OCI-LY1 (cell line): Measurements from ENCODE around the gene FMN2.

Source experiments
- H2AFZ ChIP-seq: fragments of 200-600 bp; sonication (generic), shearing (Covaris generic); 2 replicates; pipeline ENCODE4 v1.6.0; 2014; ENCODE audit warnings: antibody characterized with exemption, mild to moderate bottlenecking, low read length
- H3F3A ChIP-seq: fragments of 200-600 bp; sonication (generic), shearing (Covaris generic); 2 replicates; pipeline ENCODE4 v1.6.0; 2014; ENCODE audit warnings: mild to moderate bottlenecking, antibody characterized with exemption, low read length, moderate library complexity; ENCODE audit not compliant: insufficient read depth
- H3K27ac ChIP-seq: fragments of 200-600 bp; sonication (generic); 2 replicates; pipeline ENCODE4 v1.5.1; 2014; ENCODE audit warnings: low read length, mixed run types, mild to moderate bottlenecking, low read depth; ENCODE audit not compliant: poor library complexity, severe bottlenecking
- H3K27me3 ChIP-seq: fragments of 200-600 bp; sonication (generic); 2 replicates; pipeline ENCODE4 v1.6.0; 2014; ENCODE audit warnings: antibody characterized with exemption, mild to moderate bottlenecking, low read length, moderate library complexity; ENCODE audit not compliant: insufficient read depth
- H3K36me3 ChIP-seq: fragments of 200-600 bp; sonication (generic); 2 replicates; pipeline ENCODE4 v1.6.1; 2014; ENCODE audit warnings: mild to moderate bottlenecking, antibody characterized with exemption, low read length, moderate library complexity, mixed read lengths; ENCODE audit not compliant: insufficient read depth
- H3K4me1 ChIP-seq: fragments of 200-600 bp; sonication (generic); 2 replicates; pipeline ENCODE4 v1.5.1; 2014; ENCODE audit warnings: mild to moderate bottlenecking, low read length, moderate library complexity; ENCODE audit not compliant: insufficient read depth, severe bottlenecking
- H3K4me2 ChIP-seq: fragments of 200-600 bp; sonication (generic), shearing (Covaris generic); 2 replicates; pipeline ENCODE4 v1.6.1; 2014; ENCODE audit warnings: low read length
- H3K4me3 ChIP-seq: fragments of 200-600 bp; sonication (generic); 2 replicates; pipeline ENCODE4 v1.5.1; 2014; ENCODE audit warnings: low read length, low read depth, mild to moderate bottlenecking, mixed read lengths; ENCODE audit not compliant: poor library complexity, severe bottlenecking
- H3K79me2 ChIP-seq: fragments of 200-600 bp; shearing (Covaris generic); 2 replicates; pipeline ENCODE4 v1.6.1; 2016; ENCODE audit warnings: mixed run types, low read length, mixed read lengths; ENCODE audit not compliant: insufficient read depth
- H3K9ac ChIP-seq: fragments of 200-600 bp; sonication (generic), shearing (Covaris generic); 2 replicates; pipeline ENCODE4 v1.6.1; 2014; ENCODE audit warnings: mild to moderate bottlenecking, low read length, mixed read lengths
- H3K9me2 ChIP-seq: fragments of 200-600 bp; sonication (generic), shearing (Covaris generic); 2 replicates; pipeline ENCODE4 v1.6.1; 2014; ENCODE audit warnings: low read depth, mild to moderate bottlenecking, low read length, mixed read lengths
- H3K9me3 ChIP-seq: fragments of 200-600 bp; shearing (Covaris generic); 2 replicates; pipeline ENCODE4 v1.6.1; 2014; ENCODE audit warnings: low read length, mixed read lengths
- H4K20me1 ChIP-seq: fragments of 200-600 bp; sonication (generic), shearing (Covaris generic); 2 replicates; pipeline ENCODE4 v1.6.0; 2016; ENCODE audit warnings: mild to moderate bottlenecking, low read length; ENCODE audit not compliant: insufficient read depth
- EZH2 ChIP-seq: fragments of 200-600 bp; sonication (generic), shearing (Covaris generic); IDR thresholded peaks from 2 replicates; pipeline ENCODE4 v1.8.0; 2017; ENCODE audit warnings: borderline replicate concordance, mixed run types, mild to moderate bottlenecking, antibody characterized with exemption, low read length, moderate library complexity, mixed read lengths
- TF ChIP-seq, protein P1 (sequence below): fragments of 200-600 bp; sonication (generic), shearing (Covaris generic); IDR thresholded peaks from 2 replicates; pipeline ENCODE4 v1.5.1; 2017; ENCODE audit warnings: mild to moderate bottlenecking, antibody characterized with exemption, low read length, moderate library complexity, mixed read lengths

The FMN2 gene

DNA sequence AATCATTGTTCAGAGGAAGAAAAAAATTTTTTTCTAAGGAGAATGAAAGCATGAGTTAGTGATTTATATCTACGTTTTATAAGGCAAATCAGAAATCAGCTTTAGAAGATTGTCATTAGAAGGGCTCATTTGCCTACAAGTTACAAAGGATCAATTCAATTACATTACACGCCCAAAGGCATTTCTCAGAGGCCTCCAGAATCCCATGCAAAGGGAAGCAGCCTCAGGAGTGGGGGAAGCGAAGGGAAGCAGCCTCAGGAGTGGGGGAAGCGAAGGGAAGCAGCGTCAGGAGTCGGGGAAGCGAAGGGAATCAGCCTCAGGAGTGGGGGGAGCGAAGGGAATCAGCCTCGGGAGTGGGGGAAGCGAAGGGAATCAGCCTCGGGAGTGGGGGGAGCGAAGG, 314.1 kb downstream of the FMN2 start:
- Histone ChIP-seq H3K9me2 (no peaks in the 10 kb centered on the region), H3K4me2 (no peak overlapping the region), H3K27me3 (no peaks in the 10 kb centered on the region), H3K27ac (no peak overlapping the region), H3F3A (no peaks in the 10 kb centered on the region), H3K79me2 (no peaks in the 10 kb centered on the region), H3K9ac (no peak overlapping the region), H2AFZ (no peak overlapping the region), H3K4me3 (no peak overlapping the region), H4K20me1 (no peaks in the 10 kb centered on the region), H3K36me3 (no peaks in the 10 kb centered on the region), H3K9me3 (no peaks in the 10 kb centered on the region), H3K4me1 (no peaks in the 10 kb centered on the region)
- TF ChIP-seq EZH2 = no peak
- TF ChIP-seq, protein P1, sequence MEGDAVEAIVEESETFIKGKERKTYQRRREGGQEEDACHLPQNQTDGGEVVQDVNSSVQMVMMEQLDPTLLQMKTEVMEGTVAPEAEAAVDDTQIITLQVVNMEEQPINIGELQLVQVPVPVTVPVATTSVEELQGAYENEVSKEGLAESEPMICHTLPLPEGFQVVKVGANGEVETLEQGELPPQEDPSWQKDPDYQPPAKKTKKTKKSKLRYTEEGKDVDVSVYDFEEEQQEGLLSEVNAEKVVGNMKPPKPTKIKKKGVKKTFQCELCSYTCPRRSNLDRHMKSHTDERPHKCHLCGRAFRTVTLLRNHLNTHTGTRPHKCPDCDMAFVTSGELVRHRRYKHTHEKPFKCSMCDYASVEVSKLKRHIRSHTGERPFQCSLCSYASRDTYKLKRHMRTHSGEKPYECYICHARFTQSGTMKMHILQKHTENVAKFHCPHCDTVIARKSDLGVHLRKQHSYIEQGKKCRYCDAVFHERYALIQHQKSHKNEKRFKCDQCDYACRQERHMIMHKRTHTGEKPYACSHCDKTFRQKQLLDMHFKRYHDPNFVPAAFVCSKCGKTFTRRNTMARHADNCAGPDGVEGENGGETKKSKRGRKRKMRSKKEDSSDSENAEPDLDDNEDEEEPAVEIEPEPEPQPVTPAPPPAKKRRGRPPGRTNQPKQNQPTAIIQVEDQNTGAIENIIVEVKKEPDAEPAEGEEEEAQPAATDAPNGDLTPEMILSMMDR = no peak

DNA sequence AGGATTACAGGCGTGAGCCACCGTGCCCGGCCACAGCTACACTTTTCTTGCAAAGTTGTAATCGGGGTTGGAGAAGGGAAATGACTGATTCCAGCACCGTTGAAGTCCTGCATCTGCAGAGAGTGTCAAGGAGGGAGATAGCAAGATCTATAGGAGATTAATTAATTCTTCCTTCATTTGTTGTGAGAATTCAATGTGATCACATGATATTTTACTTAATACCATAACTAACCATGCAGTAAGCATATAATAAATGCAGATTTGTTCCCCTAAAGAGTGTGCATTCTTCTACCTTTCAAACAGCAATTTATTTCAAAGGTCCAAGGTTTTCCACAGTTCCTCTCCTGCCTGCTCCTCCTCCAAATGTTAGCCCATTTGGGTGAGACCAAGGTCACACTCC, 315.7 kb downstream of the FMN2 start:
- H3K36me3 ChIP-seq = no peaks in the 10 kb centered on the region
- no peak overlapping the region for H2AFZ ChIP-seq
- H3K27ac ChIP-seq = no peak overlapping the region
- no peaks in the 10 kb centered on the region for H4K20me1 ChIP-seq
- H3K9ac ChIP-seq = no peak overlapping the region
- H3K9me2 ChIP-seq = no peaks in the 10 kb centered on the region
- no peaks in the 10 kb centered on the region for H3F3A ChIP-seq
- no peaks in the 10 kb centered on the region for H3K4me1 ChIP-seq
- no peaks in the 10 kb centered on the region for H3K79me2 ChIP-seq
- H3K4me2 ChIP-seq = no peak overlapping the region
- H3K27me3 ChIP-seq = no peaks in the 10 kb centered on the region
- no peaks in the 10 kb centered on the region for H3K9me3 ChIP-seq
- TF ChIP-seq EZH2 = no peak
- TF ChIP-seq, protein P1 = no peak
- no peak overlapping the region for H3K4me3 ChIP-seq

DNA sequence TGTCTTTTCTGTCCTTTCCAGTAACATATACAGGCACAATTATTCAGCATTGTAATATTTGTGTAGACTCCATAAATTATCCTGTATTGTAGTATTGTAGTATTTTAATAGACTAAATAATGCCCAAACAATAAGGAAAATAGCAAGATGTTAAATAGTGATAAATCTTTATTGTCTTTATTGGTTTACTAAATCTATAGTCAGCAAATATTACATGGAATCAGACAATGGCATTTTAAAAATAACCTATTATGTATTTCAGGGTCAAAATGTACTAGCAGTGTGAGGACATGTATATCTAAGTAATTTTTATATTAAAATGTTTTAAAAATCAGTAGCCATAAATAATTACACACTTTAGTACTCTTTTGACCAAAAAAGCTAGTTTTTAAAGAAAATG, 317.9 kb downstream of the FMN2 start:
- Histone ChIP-seq H3K79me2 (no peaks in the 10 kb centered on the region), H3K36me3 (no peaks in the 10 kb centered on the region), H3F3A (no peaks in the 10 kb centered on the region), H3K9ac (no peak overlapping the region), H3K9me3 (no peaks in the 10 kb centered on the region), H3K4me1 (no peaks in the 10 kb centered on the region), H2AFZ (no peak overlapping the region), H3K4me2 (no peak overlapping the region), H3K4me3 (no peak overlapping the region), H3K27ac (no peak overlapping the region), H3K27me3 (no peaks in the 10 kb centered on the region), H4K20me1 (no peaks in the 10 kb centered on the region), H3K9me2 (no peaks in the 10 kb centered on the region)
- TF ChIP-seq EZH2 = no peak
- TF ChIP-seq, protein P1 = no peak
